Mononuclear cell (primary cell): ENCODE measurements around the gene AMFR. TPM values are rescaled to one million over a fixed set of nuclear protein-coding genes. Genes with fewer than 3 reads are reported as not detected.

ENCODE experiments used
- H3K27me3 ChIP-seq: 2 replicates; pipeline ENCODE4 v1.6.0; 2011; ENCODE audit warnings: low read length, control low read depth; ENCODE audit not compliant: insufficient read depth
- H3K4me1 ChIP-seq: 2 replicates; pipeline ENCODE4 v1.5.1; 2011; ENCODE audit warnings: mild to moderate bottlenecking, low read length, control low read depth; ENCODE audit not compliant: insufficient read depth
- H3K4me3 ChIP-seq: 2 replicates; pipeline ENCODE4 v1.5.1; 2011; ENCODE audit warnings: mild to moderate bottlenecking, low read length, moderate library complexity
- H3K9me3 ChIP-seq: 2 replicates; pipeline ENCODE4 v1.5.1; 2011; ENCODE audit warnings: low read depth, mild to moderate bottlenecking, control low read depth, low read length
- total RNA-seq: library from RNA; depleted of rRNA; stranded (reverse); fragments of >200 nt; gene quantifications from one replicate; pipeline ENCODE4 v1.2.3, GENCODE V29; 2012

The AMFR gene
- total RNA-seq, 1 donor: 193 TPM

GRCh38 chr16:56354016-56354415 lies 71.3 kb downstream of the AMFR start:
- no peaks in the 10 kb centered on the region for H3K27me3 ChIP-seq
- no peak overlapping the region for H3K4me3 ChIP-seq
- no peaks in the 10 kb centered on the region for H3K9me3 ChIP-seq
- peaks cover 19% of the 10 kb centered on the region for H3K4me1 ChIP-seq

GRCh38 chr16:56353054-56353921 lies 72.1 kb downstream of the AMFR start:
- Histone ChIP-seq H3K4me1 (peaks cover 19% of the 10 kb centered on the region), H3K27me3 (no peaks in the 10 kb centered on the region), H3K9me3 (no peaks in the 10 kb centered on the region), H3K4me3 (no peak overlapping the region)

GRCh38 chr16:56352351-56353053 lies 72.8 kb downstream of the AMFR start:
- Histone ChIP-seq H3K4me3 (no peak overlapping the region), H3K4me1 (peaks cover 12% of the 10 kb centered on the region), H3K27me3 (no peaks in the 10 kb centered on the region), H3K9me3 (no peaks in the 10 kb centered on the region)

GRCh38 chr16:56351481-56351880 lies 73.9 kb downstream of the AMFR start:
- H3K4me3 ChIP-seq: no peak overlapping the region
- peaks cover 4% of the 10 kb centered on the region for H3K4me1 ChIP-seq
- H3K9me3 ChIP-seq: no peaks in the 10 kb centered on the region
- no peaks in the 10 kb centered on the region for H3K27me3 ChIP-seq

GRCh38 chr16:56350491-56351405 lies 74.6 kb downstream of the AMFR start:
- no peaks in the 10 kb centered on the region for H3K27me3 ChIP-seq
- H3K4me1 ChIP-seq: no peaks in the 10 kb centered on the region
- H3K4me3 ChIP-seq: no peak overlapping the region
- no peaks in the 10 kb centered on the region for H3K9me3 ChIP-seq

- H3K9me3 ChIP-seq: no peaks in the 10 kb centered on the region
- H3K4me1 ChIP-seq: no peaks in the 10 kb centered on the region
- no peak overlapping the region for H3K4me3 ChIP-seq
- no peaks in the 10 kb centered on the region for H3K27me3 ChIP-seq
Observed at GRCh38 chr16:56349711-56350161, 75.6 kb downstream of the AMFR start.

- Histone ChIP-seq H3K27me3 (no peaks in the 10 kb centered on the region), H3K9me3 (no peaks in the 10 kb centered on the region), H3K4me1 (no peaks in the 10 kb centered on the region), H3K4me3 (no peak overlapping the region)
Observed at GRCh38 chr16:56349086-56349415, 76.3 kb downstream of the AMFR start.

- Histone ChIP-seq H3K4me3 (no peak overlapping the region), H3K9me3 (no peaks in the 10 kb centered on the region), H3K4me1 (no peaks in the 10 kb centered on the region), H3K27me3 (no peaks in the 10 kb centered on the region)
Observed at GRCh38 chr16:56348168-56349085, 76.9 kb downstream of the AMFR start.

- no peaks in the 10 kb centered on the region for H3K4me1 ChIP-seq
- H3K4me3 ChIP-seq: no peak overlapping the region
- H3K27me3 ChIP-seq: no peaks in the 10 kb centered on the region
- no peaks in the 10 kb centered on the region for H3K9me3 ChIP-seq
Observed at GRCh38 chr16:56347670-56348069, 77.7 kb downstream of the AMFR start.

GRCh38 chr16:56347166-56347565 lies 78.2 kb downstream of the AMFR start:
- H3K4me3 ChIP-seq: no peak overlapping the region
- H3K9me3 ChIP-seq: no peaks in the 10 kb centered on the region
- no peaks in the 10 kb centered on the region for H3K4me1 ChIP-seq
- no peaks in the 10 kb centered on the region for H3K27me3 ChIP-seq

GRCh38 chr16:56346131-56346890 lies 79.0 kb downstream of the AMFR start:
- Histone ChIP-seq H3K9me3 (no peaks in the 10 kb centered on the region), H3K4me1 (no peaks in the 10 kb centered on the region), H3K27me3 (no peaks in the 10 kb centered on the region), H3K4me3 (no peak overlapping the region)

- Histone ChIP-seq H3K9me3 (no peaks in the 10 kb centered on the region), H3K4me3 (no peak overlapping the region), H3K4me1 (no peaks in the 10 kb centered on the region), H3K27me3 (no peaks in the 10 kb centered on the region)
Observed at GRCh38 chr16:56345406-56346050, 79.8 kb downstream of the AMFR start.
